B cell (primary cell): ENCODE measurements around the gene TIPIN. TPM values are rescaled to one million over a fixed set of nuclear protein-coding genes. Genes with fewer than 3 reads are reported as not detected.

Source experiments
- ATAC-seq: fragments of 200-7000 bp; cut with Tn5 transposase; one replicate; pipeline ENCODE4 v1.10.0; 2021; ENCODE audit warnings: low read depth, mild to moderate bottlenecking, moderate number of reproducible peaks, moderate library complexity
- CTCF ChIA-PET: fragments of 350-600 bp; sonication (Branson Sonifier 250); formaldehyde crosslinking; loops from one replicate; lab custom pipeline; 2021; ENCODE audit warnings: antibody characterized with exemption, inconsistent platforms; lab: Charles Lee
- POLR2A ChIA-PET: fragments of 350-600 bp; sonication (Branson Sonifier 250); formaldehyde crosslinking; loops from one replicate; lab custom pipeline; 2021; ENCODE audit warnings: antibody characterized with exemption; lab: Charles Lee
- DNase-seq: peaks from one replicate; pipeline ENCODE4 v3.0.0; 2013
- H2AFZ ChIP-seq: 2 replicates; pipeline ENCODE4 v1.6.1; 2012; ENCODE audit warnings: mild to moderate bottlenecking, low read depth, low read length; ENCODE audit not compliant: insufficient read depth, poor library complexity, severe bottlenecking
- H3K27ac ChIP-seq, 2 donors: 1 replicate in 1 of 2; 2 replicates in 1 of 2; pipeline ENCODE4 v1.5.1; 2012 to 2013; ENCODE audit warnings: low read length in 2 of 2, mild to moderate bottlenecking in 2 of 2, moderate library complexity in 1 of 2
- H3K27me3 ChIP-seq, 4 experiments: fragments of 200-600 bp in 1 of 4; sonication (generic) in 1 of 4; replicated peaks in 1 of 4; 1 replicate in 2 of 4; 2 replicates in 2 of 4; pipeline versions ENCODE4 v1.6.1 to v1.7.0; 2013 to 2016; ENCODE audit warnings: low read length in 3 of 4, mild to moderate bottlenecking in 2 of 4, mixed read lengths in 1 of 4, moderate library complexity in 1 of 4; ENCODE audit not compliant: insufficient read depth in 4 of 4, control insufficient read depth in 3 of 4; ENCODE audit errors: control extremely low read depth in 1 of 4
- H3K36me3 ChIP-seq, 2 experiments: replicated peaks in 1 of 2; 1 replicate in 1 of 2; 2 replicates in 1 of 2; pipeline versions ENCODE4 v1.6.1 to v1.7.1; 2013; ENCODE audit warnings: low read length in 1 of 2; ENCODE audit not compliant: insufficient read depth in 2 of 2, control insufficient read depth in 1 of 2; ENCODE audit errors: control extremely low read depth in 1 of 2, extremely low read depth in 1 of 2
- H3K4me1 ChIP-seq, 2 donors: fragments of 200-600 bp in 1 of 2; sonication (generic) in 1 of 2; 1 replicate in 1 of 2; 2 replicates in 1 of 2; pipeline versions ENCODE4 v1.5.1 to v1.6.1; 2013 to 2017; ENCODE audit warnings: low read length in 2 of 2; ENCODE audit not compliant: control insufficient read depth in 2 of 2, insufficient read depth in 2 of 2
- H3K4me2 ChIP-seq: replicated peaks from 2 replicates; pipeline ENCODE3; 2012; ENCODE audit warnings: mild to moderate bottlenecking, low read depth, low read length; ENCODE audit not compliant: poor library complexity, severe bottlenecking
- H3K4me3 ChIP-seq, 5 experiments: fragments of 200-600 bp in 1 of 5; sonication (generic) in 1 of 5; 1 replicate in 3 of 5; 2 replicates in 2 of 5; pipeline versions ENCODE4 v1.5.1 to v1.7.0; 2011 to 2016; ENCODE audit warnings: low read length in 4 of 5, mild to moderate bottlenecking in 4 of 5, low read depth in 2 of 5, control low read depth in 1 of 5, moderate library complexity in 1 of 5; ENCODE audit not compliant: insufficient read depth in 1 of 5; ENCODE audit errors: control extremely low read depth in 1 of 5, extremely low read depth in 1 of 5
- H3K79me2 ChIP-seq: fragments of 200-600 bp; sonication (generic); one replicate; pipeline ENCODE4 v1.6.0; 2016; ENCODE audit warnings: low read length; ENCODE audit not compliant: control insufficient read depth, insufficient read depth
- H3K9ac ChIP-seq: fragments of 200-600 bp; sonication (generic); 2 replicates; pipeline ENCODE4 v1.6.1; 2017; ENCODE audit warnings: mild to moderate bottlenecking, low read length, moderate library complexity
- H3K9me3 ChIP-seq, 3 donors: one replicate each; pipeline versions ENCODE4 v1.6.1 to v1.7.1; 2013; ENCODE audit warnings: low read length in 2 of 3; ENCODE audit not compliant: control insufficient read depth in 2 of 3, insufficient read depth in 1 of 3; ENCODE audit errors: control extremely low read depth in 1 of 3
- H4K20me1 ChIP-seq: 2 replicates; pipeline ENCODE4 v1.6.0; 2012; ENCODE audit warnings: mild to moderate bottlenecking, low read length; ENCODE audit not compliant: insufficient read depth, control insufficient read depth, poor library complexity, severe bottlenecking
- H3K27ac Mint-ChIP-seq: one replicate; pipeline ENCODE4 v1.8.0; 2021; ENCODE audit warnings: mixed read lengths
- H3K27me3 Mint-ChIP-seq: one replicate; pipeline ENCODE4 v1.8.0; 2021; ENCODE audit warnings: mixed read lengths
- H3K4me1 Mint-ChIP-seq: one replicate; pipeline ENCODE4 v1.8.0; 2021; ENCODE audit warnings: mixed read lengths
- H3K4me3 Mint-ChIP-seq: one replicate; pipeline ENCODE4 v1.8.0; 2021; ENCODE audit warnings: mixed read lengths
- H3K9me3 Mint-ChIP-seq: one replicate; pipeline ENCODE4 v1.8.0; 2022; ENCODE audit warnings: mixed read lengths; ENCODE audit not compliant: insufficient read depth
- EZH2 ChIP-seq: IDR thresholded peaks from 2 replicates; pipeline ENCODE4 v1.6.1; 2012; ENCODE audit warnings: borderline replicate concordance, low read depth, mild to moderate bottlenecking, moderate library complexity, low read length; ENCODE audit not compliant: insufficient read depth, poor library complexity, severe bottlenecking
- WGBS: methylation state at CpG from one replicate; pipeline ENCODE4 v1.1.5; 2013; ENCODE audit warnings: missing lambda C conversion rate; ENCODE audit not compliant: insufficient coverage; 5-methylcytosine and 5-hydroxymethylcytosine counted together
- intact Hi-C: fragments of 100-400 bp; cut with micrococcal nuclease; formaldehyde crosslinking; loops from one replicate; pipeline ENCODE4 v1.10.0; 2022
- polyA plus RNA-seq: library from polyadenylated mRNA; depleted of rRNA; stranded (reverse); fragments of >200 nt; gene quantifications from 2 replicates; pipeline ENCODE4 v1.2.3, GENCODE V29; 2012
- total RNA-seq, 2 donors: library from RNA; stranded (reverse); fragments of 120-200 nt in 1 of 2; gene quantifications; 1 replicate in 1 of 2; 2 replicates in 1 of 2; pipeline versions ENCODE4 v1.2.3 to v1.2.4, GENCODE V29; 2013 to 2022
- TF ChIP-seq, protein P1 (sequence below): fragments of 200-600 bp; IDR thresholded peaks from one replicate; pipeline ENCODE4 v1.8.0; 2022; ENCODE audit warnings: antibody characterized with exemption, mild to moderate bottlenecking

Gene TIPIN
- total and polyA plus RNA-seq, 2 donors (not counting 1 experiment from before 2014, with no cell fraction given), result 4.1 to 8.8 TPM

DNA sequence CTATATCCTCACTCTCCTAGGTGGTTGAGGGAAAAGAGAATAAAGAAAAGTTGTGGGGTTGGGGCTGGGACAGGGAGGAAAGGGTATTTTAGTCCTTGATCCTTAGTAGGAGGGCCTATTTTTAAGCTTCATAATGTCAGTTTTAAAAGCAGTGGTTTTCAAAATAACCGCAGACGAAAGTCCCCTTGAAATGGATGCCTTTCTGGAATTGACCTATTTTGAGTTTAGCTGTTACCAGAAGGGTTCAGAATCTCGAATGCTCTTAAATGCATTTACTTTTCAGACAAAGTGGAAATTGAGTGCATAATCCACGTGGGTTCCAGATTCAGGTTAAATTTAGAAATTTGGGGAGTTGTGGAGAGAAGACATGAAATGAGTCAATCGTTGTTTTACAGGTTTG is 46.8 kb upstream of the TIPIN start:
- Histone ChIP-seq H3K4me1 (peaks cover 36 to 46% of the 10 kb centered on the region in 2 donors), H3K4me3 (no peak overlapping the region), H3K9ac (no peak overlapping the region), H3K27me3 (no peaks in the 10 kb centered on the region), H2AFZ (no peak overlapping the region), H4K20me1 (peaks cover 85% of the 10 kb centered on the region), H3K4me2 (no peak overlapping the region), H3K36me3 (peaks cover 0 to 2% of the 10 kb centered on the region in 2 experiments), H3K9me3 (no peaks in the 10 kb centered on the region), H3K79me2 (peaks cover 99% of the 10 kb centered on the region), H3K27ac (no peak overlapping the region)
- no peak for DNase-seq
- Mint-ChIP-seq H3K4me3 (no peak overlapping the region), H3K27ac (no peak overlapping the region), H3K9me3 (no peaks in the 10 kb centered on the region), H3K27me3 (no peaks in the 10 kb centered on the region), H3K4me1 (peaks cover 62% of the 10 kb centered on the region)
- ATAC-seq, result no peak
- TF ChIP-seq EZH2, result no peak
- TF ChIP-seq, protein P1, sequence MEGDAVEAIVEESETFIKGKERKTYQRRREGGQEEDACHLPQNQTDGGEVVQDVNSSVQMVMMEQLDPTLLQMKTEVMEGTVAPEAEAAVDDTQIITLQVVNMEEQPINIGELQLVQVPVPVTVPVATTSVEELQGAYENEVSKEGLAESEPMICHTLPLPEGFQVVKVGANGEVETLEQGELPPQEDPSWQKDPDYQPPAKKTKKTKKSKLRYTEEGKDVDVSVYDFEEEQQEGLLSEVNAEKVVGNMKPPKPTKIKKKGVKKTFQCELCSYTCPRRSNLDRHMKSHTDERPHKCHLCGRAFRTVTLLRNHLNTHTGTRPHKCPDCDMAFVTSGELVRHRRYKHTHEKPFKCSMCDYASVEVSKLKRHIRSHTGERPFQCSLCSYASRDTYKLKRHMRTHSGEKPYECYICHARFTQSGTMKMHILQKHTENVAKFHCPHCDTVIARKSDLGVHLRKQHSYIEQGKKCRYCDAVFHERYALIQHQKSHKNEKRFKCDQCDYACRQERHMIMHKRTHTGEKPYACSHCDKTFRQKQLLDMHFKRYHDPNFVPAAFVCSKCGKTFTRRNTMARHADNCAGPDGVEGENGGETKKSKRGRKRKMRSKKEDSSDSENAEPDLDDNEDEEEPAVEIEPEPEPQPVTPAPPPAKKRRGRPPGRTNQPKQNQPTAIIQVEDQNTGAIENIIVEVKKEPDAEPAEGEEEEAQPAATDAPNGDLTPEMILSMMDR, result no peak
- POLR2A ChIA-PET, result no interaction called here
- intact Hi-C loops, result loop anchor here (10.0 kb wide), 1 partner anchor 51 kb away; no protein-coding TSS in a partner anchor
- CTCF ChIA-PET, result interaction anchor here (0.7 to 2.8 kb wide), 4 partner anchors 10 to 95 kb away, joined by 4 to 20 read pairs (median 8); partner anchors contain the start of gene SNAPC5
- WGBS, result 82% methylated on average over 4 of the region's 5 CpGs

DNA sequence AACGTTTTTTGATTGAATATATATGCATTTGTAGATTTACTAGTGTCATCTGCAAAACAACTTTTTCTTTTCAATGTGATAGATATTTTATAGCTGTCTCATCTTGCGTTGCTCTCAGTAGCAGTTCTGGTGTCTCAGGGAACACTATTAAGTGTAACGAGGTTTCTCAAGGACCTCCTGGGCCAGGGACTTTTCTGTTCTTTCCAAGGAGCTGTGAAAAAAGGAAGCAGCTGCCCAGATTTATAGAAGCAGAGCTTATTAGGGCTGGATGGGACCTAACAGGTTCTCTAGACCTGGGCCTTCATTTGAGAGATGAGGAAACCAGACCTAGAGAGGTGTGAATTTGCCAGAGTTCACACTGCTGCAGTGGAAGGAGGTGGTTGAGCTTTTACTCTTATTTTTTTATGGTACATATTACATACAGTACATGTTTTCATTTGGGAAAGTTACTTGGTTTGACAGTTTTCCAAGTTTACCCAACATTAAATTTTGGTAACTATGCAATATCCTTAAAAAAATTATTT is 46.3 kb upstream of the TIPIN start:
- ChIA-PET POLR2A (no interaction called here), CTCF (interaction anchor here (0.7 to 2.8 kb wide), 4 partner anchors 10 to 95 kb away, joined by 4 to 20 read pairs (median 8); partner anchors contain the start of gene SNAPC5)
- Mint-ChIP-seq H3K27me3 (no peaks in the 10 kb centered on the region), H3K9me3 (no peaks in the 10 kb centered on the region), H3K4me3 (no peak overlapping the region), H3K27ac (no peak overlapping the region), H3K4me1 (peaks cover 57% of the 10 kb centered on the region)
- DNase-seq (no peak), ATAC-seq (no peak)
- Histone ChIP-seq H3K36me3 (peaks cover 0 to 2% of the 10 kb centered on the region in 2 experiments), H3K9ac (no peak overlapping the region), H3K9me3 (no peaks in the 10 kb centered on the region), H3K4me3 (no peak overlapping the region), H3K79me2 (peaks cover 99% of the 10 kb centered on the region), H3K4me1 (peaks cover 36 to 46% of the 10 kb centered on the region in 2 donors), H3K27ac (no peak overlapping the region), H3K27me3 (no peaks in the 10 kb centered on the region), H4K20me1 (peaks cover 85% of the 10 kb centered on the region), H3K4me2 (peak overlapping the region; percentile 64), H2AFZ (no peak overlapping the region)
- 96% methylated on average over 2 of the region's 3 CpGs for WGBS
- intact Hi-C loops, result loop anchor here (10.0 kb wide), 1 partner anchor 52 kb away; no protein-coding TSS in a partner anchor
- no peak for TF ChIP-seq EZH2
